SK-N-SH (cell line): Measurements from ENCODE around the gene FMN2. TPM values are rescaled to one million over a fixed set of nuclear protein-coding genes. Genes with fewer than 3 reads are reported as not detected.

ENCODE experiments used
- CTCF ChIA-PET: fragments of 300-600, 350-600 bp; formaldehyde crosslinking; extraction: SDS; loops from one replicate; lab custom pipeline; 2021; lab: Yijun Ruan, JAX
- POLR2A ChIA-PET: fragments of 350-600 bp; sonication (Branson Sonifier 250); formaldehyde crosslinking; extraction: SDS; loops from one replicate; lab custom pipeline; 2020; ENCODE audit warnings: antibody characterized with exemption, inconsistent platforms; lab: Yijun Ruan, JAX
- DNase-seq: peaks from one replicate; pipeline ENCODE4 v3.0.0; 2012
- H2AFZ ChIP-seq: fragments of 200-600 bp; sonication (generic); 2 replicates; pipeline ENCODE4 v1.8.1; 2016; ENCODE audit warnings: antibody characterized with exemption, mild to moderate bottlenecking, low read depth
- H3F3A ChIP-seq: fragments of 200-600 bp; sonication (generic); replicated peaks from 2 replicates; pipeline ENCODE3; 2016; ENCODE audit warnings: antibody characterized with exemption, mild to moderate bottlenecking; ENCODE audit not compliant: insufficient read depth
- H3K27ac ChIP-seq, 2 experiments: fragments of 200-500 bp in 1 of 2; fragments of 200-600 bp in 1 of 2; sonication (Bioruptor generic) in 1 of 2; sonication (generic), shearing (Covaris generic) in 1 of 2; 2 replicates each; pipeline versions ENCODE4 v1.5.1 to v1.6.1; 2014 to 2016; ENCODE audit warnings: low read depth in 2 of 2, inconsistent platforms in 1 of 2, low read length in 1 of 2, mild to moderate bottlenecking in 1 of 2, mixed read lengths in 1 of 2
- H3K27me3 ChIP-seq: fragments of 200-600 bp; sonication (generic), shearing (Covaris generic); 2 replicates; pipeline ENCODE4 v1.6.1; 2016; ENCODE audit warnings: mixed run types; ENCODE audit not compliant: insufficient read depth
- H3K36me3 ChIP-seq, 2 experiments: fragments of 200-500 bp in 1 of 2; fragments of 200-600 bp in 1 of 2; sonication (Bioruptor generic) in 1 of 2; sonication (generic) in 1 of 2; replicated peaks in 1 of 2; 2 replicates each; pipeline versions ENCODE3 to v1.5.1; 2014 to 2016; ENCODE audit warnings: low read length in 1 of 2, mild to moderate bottlenecking in 1 of 2; ENCODE audit not compliant: insufficient read depth in 2 of 2, control insufficient read depth in 1 of 2
- H3K4me1 ChIP-seq, 2 experiments: fragments of 200-500 bp in 1 of 2; fragments of 200-600 bp in 1 of 2; sonication (Bioruptor generic) in 1 of 2; sonication (generic), shearing (Covaris generic) in 1 of 2; 2 replicates each; pipeline versions ENCODE4 v1.5.1 to v1.6.1; 2014 to 2016; ENCODE audit warnings: low read depth in 1 of 2, low read length in 1 of 2, mixed run types in 1 of 2; ENCODE audit not compliant: insufficient read depth in 2 of 2, control insufficient read depth in 1 of 2
- H3K4me2 ChIP-seq: fragments of 200-600 bp; sonication (generic), shearing (Covaris generic); 2 replicates; pipeline ENCODE4 v1.6.1; 2017; ENCODE audit warnings: mixed run types
- H3K4me3 ChIP-seq, 2 experiments: fragments of 200-500 bp in 1 of 2; fragments of 200-600 bp in 1 of 2; sonication (Bioruptor generic) in 1 of 2; sonication (generic), shearing (Covaris generic) in 1 of 2; 2 replicates each; pipeline versions ENCODE4 v1.5.1 to v1.8.1; 2014 to 2016; ENCODE audit warnings: low read depth in 2 of 2, inconsistent platforms in 1 of 2, low read length in 1 of 2, mild to moderate bottlenecking in 1 of 2, mixed read lengths in 1 of 2, moderate library complexity in 1 of 2
- H3K79me2 ChIP-seq: fragments of 200-600 bp; sonication (generic); 2 replicates; pipeline ENCODE4 v1.8.1; 2017; ENCODE audit warnings: mild to moderate bottlenecking; ENCODE audit not compliant: insufficient read depth
- H3K9ac ChIP-seq: fragments of 200-600 bp; sonication (generic); 2 replicates; pipeline ENCODE4 v1.6.1; 2017; ENCODE audit warnings: mixed run types
- H3K9me2 ChIP-seq: fragments of 200-600 bp; sonication (generic); 2 replicates; pipeline ENCODE4 v1.6.1; 2017; ENCODE audit warnings: mixed run types
- H3K9me3 ChIP-seq: fragments of 200-600 bp; sonication (generic); 2 replicates; pipeline ENCODE4 v1.6.1; 2017; ENCODE audit warnings: mixed run types, mild to moderate bottlenecking, moderate library complexity
- H4K20me1 ChIP-seq: fragments of 200-600 bp; sonication (generic); 2 replicates; pipeline ENCODE4 v1.6.1; 2017; ENCODE audit warnings: mild to moderate bottlenecking, mixed run types; ENCODE audit not compliant: insufficient read depth
- CHD2 ChIP-seq: fragments of 150-350 bp; IDR thresholded peaks from 2 replicates; pipeline ENCODE4 v1.6.1; 2018; ENCODE audit warnings: low read length; ENCODE audit not compliant: partially characterized antibody
- EP300 ChIP-seq, 2 experiments: IDR thresholded peaks; 2 replicates each; pipeline versions ENCODE4 v1.4.0 to v1.6.1; 2012; ENCODE audit warnings: borderline replicate concordance in 1 of 2, low read depth in 1 of 2, low read length in 1 of 2
- EZH2phosphoT487 ChIP-seq: fragments of 200-600 bp; sonication (generic); IDR thresholded peaks from 2 replicates; pipeline ENCODE4 v1.6.1; 2017; ENCODE audit warnings: low read depth, mixed run types, mild to moderate bottlenecking, antibody characterized with exemption, moderate library complexity, borderline replicate concordance
- FOSL2 ChIP-seq: IDR thresholded peaks from 2 replicates; pipeline ENCODE4 v1.4.0; 2012; ENCODE audit warnings: low read depth, mild to moderate bottlenecking, moderate library complexity, borderline replicate concordance
- FOXJ3 ChIP-seq: sonication (generic); formaldehyde crosslinking; IDR thresholded peaks from 2 replicates; pipeline ENCODE4 v1.5.1; 2020; ENCODE audit warnings: mild to moderate bottlenecking, missing genetic modification reagents
- FOXM1 ChIP-seq: IDR thresholded peaks from 2 replicates; pipeline ENCODE4 v1.4.0; 2012; ENCODE audit warnings: low read depth, mild to moderate bottlenecking
- GATA2 ChIP-seq: sonication (generic); formaldehyde crosslinking; IDR thresholded peaks from 2 replicates; pipeline ENCODE4 v1.5.0; 2020; ENCODE audit warnings: mild to moderate bottlenecking, missing genetic modification reagents
- JUND ChIP-seq: IDR thresholded peaks from 2 replicates; pipeline ENCODE4 v1.4.0; 2012
- MAX ChIP-seq: IDR thresholded peaks from 2 replicates; pipeline ENCODE4 v1.4.0; 2012; ENCODE audit warnings: low read depth
- MEF2A ChIP-seq: IDR thresholded peaks from 2 replicates; pipeline ENCODE4 v1.4.0; 2012; ENCODE audit warnings: low read depth, borderline replicate concordance
- MXI1 ChIP-seq: IDR thresholded peaks from 2 replicates; pipeline ENCODE4 v1.6.1; 2012; ENCODE audit warnings: mild to moderate bottlenecking, low read depth, low read length, improper control_type of control experiment
- PBX3 ChIP-seq: IDR thresholded peaks from 2 replicates; pipeline ENCODE4; 2012
- POLR2AphosphoS5 ChIP-seq: IDR thresholded peaks from 2 replicates; pipeline ENCODE4 v1.6.1; 2012; ENCODE audit warnings: low read depth, low read length
- RFX5 ChIP-seq: IDR thresholded peaks from 2 replicates; pipeline ENCODE4 v1.6.1; 2012; ENCODE audit warnings: mild to moderate bottlenecking, improper control_type of control experiment, low read length
- TCF12 ChIP-seq: IDR thresholded peaks from 2 replicates; pipeline ENCODE4 v1.4.0; 2012
- TEAD4 ChIP-seq: IDR thresholded peaks from 2 replicates; pipeline ENCODE4 v1.4.0; 2012; ENCODE audit warnings: mild to moderate bottlenecking, borderline replicate concordance; ENCODE audit not compliant: insufficient read depth
- WGBS: methylation state at CpG from one replicate; pipeline ENCODE4 v1.1.6; 2017; ENCODE audit warnings: low lambda C conversion rate; 5-methylcytosine and 5-hydroxymethylcytosine counted together
- polyA plus RNA-seq, 3 experiments: library from polyadenylated mRNA; depleted of rRNA; stranded (reverse); fragments of >200 nt; gene quantifications; 2 replicates each; pipeline ENCODE4 v1.2.3, GENCODE V29; 2012

Gene FMN2
- polyA plus RNA-seq, 1 of the 3 experiments (the other 2 are of a cell fraction): 7.2 TPM

- TF ChIP-seq MAX: no peak
- POLR2A ChIA-PET: no interaction called here
- Histone ChIP-seq H3K27me3 (no peaks in the 10 kb centered on the region), H3K9ac (no peak overlapping the region), H3K9me3 (no peaks in the 10 kb centered on the region), H4K20me1 (no peaks in the 10 kb centered on the region), H3K79me2 (peaks cover 7% of the 10 kb centered on the region; the same call in 1 of the 2 replicates), H2AFZ (no peak overlapping the region), H3K9me2 (no peaks in the 10 kb centered on the region), H3K4me3 (no peak overlapping the region), H3K4me2 (no peak overlapping the region), H3K27ac (no peak overlapping the region), H3F3A (peaks cover 11% of the 10 kb centered on the region), H3K36me3 (peaks cover 36 to 63% of the 10 kb centered on the region in 2 experiments), H3K4me1 (no peaks in the 10 kb centered on the region; a peak in 1 of 4 replicates)
- WGBS: 53% methylated on average over 2 of the region's 2 CpGs
- CTCF ChIA-PET: interaction anchor here (1.1 kb wide), 1 partner anchor 10 kb away, joined by 4 read pairs; no protein-coding TSS in a partner anchor
- no peak for DNase-seq
Measured at GRCh38 chr1:240362826-240363225, 271.1 kb downstream of the FMN2 start.

- no peak for DNase-seq
- Histone ChIP-seq H2AFZ (no peak overlapping the region), H3K9me3 (no peaks in the 10 kb centered on the region), H3K9ac (no peak overlapping the region), H3K9me2 (no peaks in the 10 kb centered on the region), H3K27me3 (no peaks in the 10 kb centered on the region), H3K27ac (no peak overlapping the region), H3K36me3 (peaks cover 33 to 63% of the 10 kb centered on the region in 2 experiments), H3F3A (peaks cover 11% of the 10 kb centered on the region), H3K4me2 (no peak overlapping the region), H4K20me1 (no peaks in the 10 kb centered on the region), H3K4me1 (no peaks in the 10 kb centered on the region; a peak in 1 of 4 replicates), H3K79me2 (peaks cover 7% of the 10 kb centered on the region; the same call in 1 of the 2 replicates), H3K4me3 (no peak overlapping the region)
- CTCF ChIA-PET: interaction anchor here (1.1 kb wide), 1 partner anchor 11 kb away, joined by 4 read pairs; no protein-coding TSS in a partner anchor
- POLR2A ChIA-PET: no interaction called here
- TF ChIP-seq POLR2AphosphoS5 (no peak), JUND (no peak), MXI1 (no peak), TCF12 (no peak), FOXM1 (no peak), EP300 (IDR thresholded peaks at IDR 0.05; ENCODE audit: borderline replicate concordance in 1 of 2, low read depth in 1 of 2, low read length in 1 of 2) (no peak), FOSL2 (no peak), MEF2A (no peak)
- WGBS: 94% methylated on average over 5 of the region's 5 CpGs
Measured at GRCh38 chr1:240363315-240363714, 271.6 kb downstream of the FMN2 start.

GRCh38 chr1:240363914-240364313, 272.2 kb downstream of the FMN2 start:
- Histone ChIP-seq H3K79me2 (peaks cover 7% of the 10 kb centered on the region; the same call in 1 of the 2 replicates), H3K27me3 (no peaks in the 10 kb centered on the region), H2AFZ (no peak overlapping the region), H4K20me1 (no peaks in the 10 kb centered on the region), H3K9ac (no peak overlapping the region), H3K27ac (no peak overlapping the region), H3F3A (peaks cover 11% of the 10 kb centered on the region), H3K9me2 (no peaks in the 10 kb centered on the region), H3K36me3 (peaks cover 33 to 61% of the 10 kb centered on the region in 2 experiments), H3K9me3 (no peaks in the 10 kb centered on the region), H3K4me2 (no peak overlapping the region), H3K4me3 (no peak overlapping the region), H3K4me1 (no peaks in the 10 kb centered on the region; a peak in 1 of 4 replicates)
- CTCF ChIA-PET: no interaction called here
- TF ChIP-seq CHD2 (no peak), POLR2AphosphoS5 (no peak), RFX5 (no peak), EZH2phosphoT487 (no peak), PBX3 (no peak), FOSL2 (no peak), TCF12 (no peak), GATA2 (CRISPR knock-in tag) (no peak), TEAD4 (no peak), FOXM1 (no peak), MXI1 (no peak), FOXJ3 (CRISPR knock-in tag) (no peak)
- POLR2A ChIA-PET: no interaction called here
- no peak for DNase-seq
- 94% methylated on average over 3 of the region's 3 CpGs for WGBS
